Pulmonary artery endothelial cell (primary cell): ENCODE data around the gene PJA2. TPM values are rescaled to one million over a fixed set of nuclear protein-coding genes. Genes with fewer than 3 reads are reported as not detected.

Experiments used
- DNase-seq: peaks from one replicate; pipeline ENCODE4 v3.0.0-alpha.2; 2011; ENCODE audit warnings: low read depth, low spot score
- total RNA-seq: library from RNA; depleted of rRNA; stranded (reverse); fragments of >200 nt; gene quantifications from 2 replicates; pipeline ENCODE4 v1.2.3, GENCODE V29; 2014

PJA2 gene
- total RNA-seq, 1 donor from 2014 or later, result 61.7 TPM

GRCh38 chr5:109351988-109352864 is 57.5 kb downstream of the PJA2 start:
- DNase-seq, result no peak

DNA sequence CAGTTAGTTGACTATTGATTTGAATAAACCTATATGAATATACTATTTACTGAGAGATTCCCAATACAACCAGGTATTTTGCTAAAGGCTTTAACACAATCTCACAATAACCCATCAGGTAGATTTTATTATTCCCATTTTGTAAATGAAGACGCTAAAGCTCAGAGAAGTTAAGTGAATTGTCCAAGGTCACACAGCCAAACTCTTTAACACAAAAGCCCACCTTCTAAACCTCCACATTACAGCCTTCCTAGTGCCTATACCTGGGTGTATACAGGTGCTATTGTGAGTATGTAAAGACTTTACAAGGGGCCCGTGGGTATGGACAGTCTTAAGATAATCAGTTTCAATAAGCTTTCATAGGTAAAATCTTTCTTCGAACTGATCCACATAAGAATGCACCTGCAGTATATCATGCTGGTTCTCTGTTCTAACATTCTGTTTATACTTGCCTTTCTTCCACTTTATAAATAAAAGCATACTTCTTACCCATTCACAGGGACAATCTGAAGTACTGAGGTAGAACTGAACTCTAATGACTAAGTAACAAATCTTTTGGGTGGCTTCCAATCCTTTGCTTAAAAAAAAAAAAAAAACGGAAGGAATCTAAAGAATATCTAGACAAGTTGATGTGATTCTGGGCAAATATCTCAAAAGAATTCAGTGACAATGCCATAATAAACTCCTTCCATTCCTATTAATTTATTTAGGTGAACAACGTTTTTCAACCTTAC is 59.1 kb downstream of the PJA2 start:
- DNase-seq, result no peak

GRCh38 chr5:109349388-109349787 is 60.4 kb downstream of the PJA2 start:
- no peak for DNase-seq

DNA sequence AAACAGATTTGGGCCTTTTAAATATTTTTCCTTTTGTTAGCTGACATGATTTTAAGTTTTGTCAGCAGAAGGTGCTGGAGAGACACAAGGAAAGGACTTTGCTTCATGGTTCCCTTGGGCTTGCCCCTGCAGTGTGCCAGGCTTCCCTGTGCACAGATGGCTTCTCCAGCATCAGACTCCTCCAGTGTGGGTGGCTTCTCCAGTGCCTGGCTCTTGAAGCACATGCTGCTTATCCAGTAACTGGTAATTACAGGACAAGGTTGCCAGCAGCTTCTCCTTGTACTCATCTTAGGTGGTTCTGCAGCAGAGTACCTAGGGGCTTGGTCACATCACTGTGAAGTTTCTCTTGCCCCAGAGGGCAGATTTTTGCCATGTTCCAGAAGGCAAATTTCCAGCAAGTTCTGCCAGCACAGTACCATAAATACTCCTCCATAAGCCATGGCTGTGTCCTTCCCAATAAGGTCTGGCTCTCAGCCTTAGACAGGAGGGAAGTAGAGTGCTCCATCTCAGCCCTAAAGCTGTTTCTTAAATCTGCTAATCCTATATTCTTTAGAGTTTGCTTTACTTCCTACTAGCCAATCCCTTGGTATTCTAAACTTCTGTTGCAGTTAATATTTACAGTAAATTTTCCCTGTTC is 62.4 kb downstream of the PJA2 start:
- no peak for DNase-seq

- no peak for DNase-seq
Measured at GRCh38 chr5:109345699-109346098, 64.1 kb downstream of the PJA2 start.

GRCh38 chr5:109340351-109340750 is 69.4 kb downstream of the PJA2 start:
- no peak for DNase-seq

DNA sequence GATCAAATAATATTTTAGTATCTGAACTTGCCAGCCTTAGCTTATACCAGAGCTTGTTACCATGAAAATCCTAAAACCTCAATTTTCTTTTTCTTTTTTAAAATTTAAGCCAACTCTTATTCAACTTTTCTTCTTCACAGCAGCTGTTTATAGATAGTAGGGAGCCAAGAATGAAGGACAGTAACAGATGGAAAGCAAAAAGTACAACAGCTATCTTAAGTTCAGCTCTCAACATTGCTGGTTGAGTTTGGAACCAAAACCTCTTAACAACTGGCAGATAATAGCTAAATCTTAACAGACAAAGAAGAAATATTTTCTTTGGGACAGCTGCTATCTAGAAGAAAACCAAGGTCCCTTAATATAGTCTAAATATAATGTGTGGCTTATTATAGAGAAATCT is 74.7 kb downstream of the PJA2 start:
- DNase-seq, result no peak

- no peak for DNase-seq
Measured at GRCh38 chr5:109334056-109334455, 75.7 kb downstream of the PJA2 start.

GRCh38 chr5:109329333-109330237 is 80.2 kb downstream of the PJA2 start:
- peak; percentile 11 for DNase-seq

GRCh38 chr5:109328626-109329025 is 81.1 kb downstream of the PJA2 start:
- DNase-seq, result no peak

DNA sequence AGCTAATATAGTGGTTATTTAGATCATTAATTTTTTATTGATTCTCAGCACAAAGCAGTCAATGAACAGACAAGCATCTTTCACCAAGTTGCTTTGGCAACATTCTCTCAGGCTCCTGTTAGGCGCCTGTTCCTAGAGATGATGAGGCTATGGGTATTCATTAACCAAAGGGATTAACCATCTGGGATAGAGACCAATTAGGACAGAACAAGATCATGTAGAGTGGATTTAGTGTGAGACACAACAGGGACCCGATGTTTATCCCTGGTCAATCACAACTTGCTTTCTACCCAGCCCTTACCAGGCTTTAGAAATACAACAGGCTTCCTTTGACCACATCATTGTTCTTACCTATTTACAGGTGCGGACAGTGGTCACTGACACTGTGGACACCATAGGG is 82.2 kb downstream of the PJA2 start:
- no peak for DNase-seq

DNA sequence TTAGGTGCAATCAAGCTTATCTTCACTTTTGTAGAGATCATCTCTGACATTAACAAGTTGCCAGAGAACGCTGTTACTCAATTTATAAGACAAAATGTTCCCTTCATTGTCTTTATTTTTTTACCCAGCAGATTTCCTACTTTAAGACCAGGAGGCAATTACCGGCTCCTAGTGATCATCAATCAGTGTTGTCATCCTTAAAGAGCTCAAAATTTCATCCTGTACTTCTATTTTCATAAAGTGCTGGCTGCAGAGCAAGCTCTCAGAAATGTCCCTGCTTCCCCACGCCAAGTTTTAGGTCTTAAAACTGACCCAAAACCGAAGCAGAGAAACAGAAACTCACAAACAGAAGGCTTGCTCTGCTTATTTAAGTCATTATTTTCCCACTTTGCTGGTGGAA is 82.9 kb downstream of the PJA2 start:
- no peak for DNase-seq

DNA sequence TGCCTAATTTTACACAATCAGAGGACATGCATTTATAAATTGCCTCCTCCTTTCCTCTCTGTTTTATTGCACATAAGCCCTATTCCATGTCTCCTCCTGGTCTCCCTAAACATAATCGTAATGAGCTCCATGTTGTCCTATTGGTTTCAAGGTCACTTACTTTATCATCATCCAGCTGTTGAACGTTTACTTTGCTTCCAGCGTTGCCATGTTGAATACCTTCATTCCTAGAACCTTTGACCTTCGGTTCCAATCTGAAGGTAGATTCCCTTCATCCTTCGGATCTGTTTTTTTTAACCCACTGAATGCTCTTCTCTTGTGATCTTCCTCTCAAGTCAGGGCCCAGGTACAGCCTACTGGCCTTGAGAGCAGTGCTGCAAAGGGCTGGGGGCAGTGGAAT is 84.3 kb downstream of the PJA2 start:
- DNase-seq, result no peak

- DNase-seq, result no peak
Measured at GRCh38 chr5:109324931-109325330, 84.8 kb downstream of the PJA2 start.

GRCh38 chr5:109324351-109324750 is 85.4 kb downstream of the PJA2 start:
- no peak for DNase-seq

GRCh38 chr5:109322694-109323093 is 87.1 kb downstream of the PJA2 start:
- DNase-seq, result no peak

GRCh38 chr5:109319351-109319750 is 90.4 kb downstream of the PJA2 start:
- DNase-seq, result no peak

DNA sequence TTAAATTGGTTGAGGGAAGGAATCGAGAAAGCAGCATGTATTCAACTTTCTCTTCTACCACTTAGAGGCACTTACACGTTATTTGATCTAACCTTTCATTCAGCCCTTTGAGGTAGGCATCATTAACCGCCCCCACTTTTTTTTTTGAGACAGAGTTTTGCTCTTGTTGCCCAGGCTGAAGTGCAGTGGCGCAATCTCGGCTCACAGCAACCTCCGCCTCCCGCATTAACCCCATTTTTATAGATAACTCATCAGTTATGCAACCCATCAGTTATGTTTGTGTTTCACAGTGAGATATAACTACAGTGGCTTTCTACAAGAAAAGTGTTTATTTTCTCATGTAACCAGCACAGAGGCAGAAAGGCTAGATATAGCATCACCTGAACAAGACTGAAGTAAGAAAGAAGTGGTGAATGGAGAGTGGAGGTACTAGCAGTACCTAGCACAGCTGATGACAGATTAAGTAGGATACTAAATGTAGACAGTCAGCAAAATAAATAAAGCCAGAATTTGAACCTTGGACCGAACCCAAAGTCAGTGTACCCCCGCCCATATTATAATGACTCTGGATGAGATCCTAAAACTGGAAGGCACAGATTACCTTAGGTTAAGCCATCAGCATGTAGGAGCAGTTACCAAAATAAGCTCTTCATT is 91.2 kb downstream of the PJA2 start:
- no peak for DNase-seq

GRCh38 chr5:109316634-109317033 is 93.1 kb downstream of the PJA2 start:
- DNase-seq, result no peak

DNA sequence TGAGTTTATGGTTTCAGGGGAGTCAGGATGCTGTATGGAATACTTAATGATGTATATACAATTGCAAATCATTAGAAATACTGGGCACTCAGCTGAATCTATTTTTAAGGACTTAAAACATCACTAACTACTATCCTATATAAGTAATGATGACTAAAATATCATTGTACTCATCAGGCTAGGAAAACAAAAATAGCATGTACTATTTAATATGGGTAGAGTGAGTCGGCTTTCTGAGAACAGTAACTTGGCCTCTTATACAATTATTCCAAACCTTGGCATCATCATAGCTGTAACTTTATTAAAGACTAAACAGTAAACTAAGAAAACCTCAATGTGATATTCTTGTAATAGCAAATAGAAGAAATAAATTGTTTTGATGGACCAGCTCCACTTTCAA is 94.5 kb downstream of the PJA2 start:
- DNase-seq, result no peak

GRCh38 chr5:109313127-109313526 is 96.6 kb downstream of the PJA2 start:
- DNase-seq, result no peak
